ENCODE results near the gene HSD17B12.
A peak's percentile ranks its signal among the peaks of the same experiment; 100 is the strongest.

Gene HSD17B12

GRCh38 chr11:43812471-43812870 lies 131.9 kb downstream of the HSD17B12 start:
- no peak for DNase-seq

- DNase-seq = no peak
These were observed 137.7 kb downstream of the HSD17B12 start for GRCh38 chr11:43818220-43818619.

- no peak for DNase-seq
These were observed 139.4 kb downstream of the HSD17B12 start for GRCh38 chr11:43819926-43820325.

GRCh38 chr11:43823316-43823715 lies 142.8 kb downstream of the HSD17B12 start:
- no peak for DNase-seq

- DNase-seq = no peak
These were observed 143.3 kb downstream of the HSD17B12 start for GRCh38 chr11:43823851-43824250.

- peak in 1 of 2 experiments; percentile 49 for DNase-seq
These were observed 144.8 kb downstream of the HSD17B12 start for GRCh38 chr11:43825217-43825816.

GRCh38 chr11:43830928-43831440 lies 150.4 kb downstream of the HSD17B12 start:
- peak in 1 of 2 experiments; percentile 13 for DNase-seq

- no peak for DNase-seq
These were observed 152.0 kb downstream of the HSD17B12 start for GRCh38 chr11:43832536-43832935.

GRCh38 chr11:43833657-43834073 lies 153.1 kb downstream of the HSD17B12 start:
- peak; percentile 42 to 58 for DNase-seq

GRCh38 chr11:43834286-43834685 lies 153.7 kb downstream of the HSD17B12 start:
- peak in 1 of 2 experiments; percentile 42 for DNase-seq

GRCh38 chr11:43835104-43835503 lies 154.6 kb downstream of the HSD17B12 start:
- DNase-seq = peak; percentile 64 to 72

GRCh38 chr11:43837879-43838278 lies 157.3 kb downstream of the HSD17B12 start:
- no peak for DNase-seq

GRCh38 chr11:43842021-43842420 lies 161.5 kb downstream of the HSD17B12 start:
- DNase-seq = no peak

GRCh38 chr11:43845816-43846215 lies 165.3 kb downstream of the HSD17B12 start:
- DNase-seq = no peak

GRCh38 chr11:43852057-43852636 lies 171.6 kb downstream of the HSD17B12 start:
- DNase-seq = peak in 1 of 2 experiments; percentile 69

- DNase-seq = no peak
These were observed 173.2 kb downstream of the HSD17B12 start for GRCh38 chr11:43853781-43854180.

- DNase-seq = no peak
These were observed 176.5 kb downstream of the HSD17B12 start for GRCh38 chr11:43856993-43857392.

GRCh38 chr11:43861141-43861540 lies 180.6 kb downstream of the HSD17B12 start:
- no peak for DNase-seq

- DNase-seq = no peak
These were observed 186.0 kb downstream of the HSD17B12 start for GRCh38 chr11:43866520-43866919.

- DNase-seq = no peak
These were observed 186.4 kb downstream of the HSD17B12 start for GRCh38 chr11:43866969-43867368.

GRCh38 chr11:43868852-43869567 lies 188.5 kb downstream of the HSD17B12 start:
- DNase-seq = no peak

GRCh38 chr11:43871051-43871450 lies 190.5 kb downstream of the HSD17B12 start:
- DNase-seq = peak in 1 of 2 experiments; percentile 44

GRCh38 chr11:43872995-43873394 lies 192.5 kb downstream of the HSD17B12 start:
- DNase-seq = no peak

GRCh38 chr11:43874078-43874477 lies 193.5 kb downstream of the HSD17B12 start:
- no peak for DNase-seq
